Stimulated activated CD8-positive, alpha-beta memory T cell treated with anti-CD3 and anti-CD28 coated beads, Interleukin-12 subunit alpha, Interleukin-12 subunit beta, amount 100 ng/mL, for 1 hour (primary cell): Measurements from ENCODE around the gene LANCL3.

Source experiments
- DNase-seq: peaks from one replicate; pipeline ENCODE4 v3.0.0-alpha.2; 2020; ENCODE audit warnings: low read depth

Gene LANCL3

GRCh38 chrX:37679888-37680287 is 108.4 kb downstream of the LANCL3 start:
- DNase-seq = no peak

- no peak for DNase-seq
Measured at GRCh38 chrX:37684426-37684825, 113.0 kb downstream of the LANCL3 start.

- no peak for DNase-seq
Measured at GRCh38 chrX:37684973-37685372, 113.5 kb downstream of the LANCL3 start.

GRCh38 chrX:37685381-37686359 is 114.2 kb downstream of the LANCL3 start, which contains the start of gene XK:
Gene XK (plus strand): TSS chrX:37685791. CDS start chrX:37685962, 171 bp downstream.
- DNase-seq = no peak

GRCh38 chrX:37686369-37686995 is 115.0 kb downstream of the LANCL3 start:
- no peak for DNase-seq

GRCh38 chrX:37686996-37687395 is 115.5 kb downstream of the LANCL3 start:
- no peak for DNase-seq

- no peak for DNase-seq
Measured at GRCh38 chrX:37690119-37690518, 118.7 kb downstream of the LANCL3 start.

GRCh38 chrX:37692918-37693317 is 121.5 kb downstream of the LANCL3 start:
- no peak for DNase-seq

GRCh38 chrX:37697169-37697760 is 125.8 kb downstream of the LANCL3 start:
- DNase-seq = no peak

- DNase-seq = no peak
Measured at GRCh38 chrX:37701588-37701987, 130.1 kb downstream of the LANCL3 start.

GRCh38 chrX:37711991-37712390 is 140.5 kb downstream of the LANCL3 start:
- DNase-seq = no peak

- DNase-seq = no peak
Measured at GRCh38 chrX:37712458-37712857, 141.0 kb downstream of the LANCL3 start.

- DNase-seq = no peak
Measured at GRCh38 chrX:37714479-37714878, 143.0 kb downstream of the LANCL3 start.

GRCh38 chrX:37716602-37717001 is 145.1 kb downstream of the LANCL3 start:
- no peak for DNase-seq

GRCh38 chrX:37717708-37718107 is 146.2 kb downstream of the LANCL3 start:
- no peak for DNase-seq

- no peak for DNase-seq
Measured at GRCh38 chrX:37722595-37722994, 151.1 kb downstream of the LANCL3 start.

GRCh38 chrX:37726346-37726745 is 154.9 kb downstream of the LANCL3 start:
- no peak for DNase-seq
